NK-92 (cell line): ENCODE data around the gene CTXND1.
"Not testable (repeated sequence)": the region's sequence is repeated elsewhere in the genome, so short reads cannot be mapped to it uniquely, and the experiment has no call there.

Experiments
- DNase-seq: peaks from one replicate; lab custom pipeline; 2025; ENCODE audit not compliant: unreplicated experiment; lab: John Stamatoyannopoulos, UW

Gene CTXND1

DNA sequence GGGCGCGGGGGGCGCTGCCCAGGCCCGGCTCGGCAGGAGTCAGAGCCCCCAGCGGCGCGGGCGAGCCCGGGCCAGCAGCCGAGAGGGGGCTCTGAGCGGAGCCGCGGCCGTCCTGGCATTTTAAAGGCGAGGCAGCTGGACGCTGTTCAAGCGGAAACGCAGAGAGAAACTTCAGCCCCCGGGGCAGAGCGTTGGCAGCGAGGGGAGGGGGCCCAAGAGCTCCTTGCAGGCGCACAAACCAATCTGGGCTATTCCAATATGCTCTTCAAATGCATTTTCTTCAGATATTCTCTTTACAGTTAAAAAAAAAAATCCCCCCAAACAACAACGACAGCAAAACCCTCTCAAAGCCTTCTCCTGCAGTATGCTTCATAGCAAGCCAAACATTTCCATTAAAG is at the start of gene CTXND1:
TSS of gene CTXND1 (minus strand) at position 93 of the 398 bp plus-strand sequence. CDS start 50,264 bp downstream, outside the sequence.
- DNase-seq = no peak

DNA sequence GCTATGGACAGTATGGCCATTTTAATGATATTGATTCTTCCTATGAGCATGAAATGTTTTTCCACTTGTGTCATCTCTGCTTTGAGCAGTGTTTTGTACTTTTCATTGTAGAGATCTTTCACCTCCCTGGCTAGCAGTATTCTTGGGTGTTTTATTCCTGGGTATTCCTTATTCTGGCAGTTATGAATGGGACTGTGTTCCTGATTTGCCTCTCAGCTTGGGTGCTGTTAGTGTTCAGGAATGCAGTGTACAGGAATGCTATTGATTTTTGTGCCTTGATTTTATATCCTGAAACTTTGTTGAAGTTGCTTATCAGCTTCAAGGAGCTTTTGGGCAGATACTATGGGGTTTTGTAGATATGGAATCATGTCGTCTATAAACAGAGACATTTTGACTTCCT is 49.5 kb upstream of the CTXND1 start:
- no peak for DNase-seq

DNA sequence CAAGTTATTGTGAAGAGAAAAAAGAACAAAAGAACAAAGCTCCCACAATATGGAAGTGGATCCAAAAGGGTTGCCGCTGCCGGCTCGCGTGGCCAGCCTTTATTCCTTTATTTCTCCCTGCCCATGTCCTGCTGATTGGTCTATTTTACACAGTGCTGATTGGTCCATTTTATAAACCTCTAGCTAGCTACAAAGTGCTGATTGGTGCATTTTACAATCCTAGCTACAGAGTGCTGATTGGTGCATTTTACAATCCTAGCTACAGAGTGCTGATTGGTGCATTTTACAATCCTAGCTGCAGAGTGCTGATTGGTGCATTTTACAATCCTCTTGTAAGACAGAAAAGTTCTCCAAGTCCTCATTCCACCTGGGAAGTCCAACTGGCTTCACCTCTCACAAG is 43.8 kb upstream of the CTXND1 start:
- DNase-seq = not testable (repeated sequence)

DNA sequence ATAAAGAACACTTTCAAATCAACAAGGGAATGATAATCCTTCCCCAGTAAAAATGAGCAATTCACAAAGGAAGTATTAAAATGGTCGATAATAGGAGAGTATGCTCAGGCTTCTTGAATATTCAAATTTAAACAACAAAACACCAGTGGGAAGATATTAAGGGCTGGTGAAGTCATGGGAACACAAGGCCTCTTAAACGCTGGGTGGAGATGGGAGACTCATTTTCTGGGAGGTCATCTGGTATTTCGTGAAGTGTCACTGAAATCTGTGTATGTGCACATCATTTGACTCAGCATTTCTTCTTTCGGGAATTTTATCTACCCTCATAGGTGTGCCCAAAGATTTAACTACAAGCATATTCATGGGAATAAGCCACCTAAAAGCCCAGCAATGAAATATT is 40.1 kb upstream of the CTXND1 start:
- DNase-seq = no peak

DNA sequence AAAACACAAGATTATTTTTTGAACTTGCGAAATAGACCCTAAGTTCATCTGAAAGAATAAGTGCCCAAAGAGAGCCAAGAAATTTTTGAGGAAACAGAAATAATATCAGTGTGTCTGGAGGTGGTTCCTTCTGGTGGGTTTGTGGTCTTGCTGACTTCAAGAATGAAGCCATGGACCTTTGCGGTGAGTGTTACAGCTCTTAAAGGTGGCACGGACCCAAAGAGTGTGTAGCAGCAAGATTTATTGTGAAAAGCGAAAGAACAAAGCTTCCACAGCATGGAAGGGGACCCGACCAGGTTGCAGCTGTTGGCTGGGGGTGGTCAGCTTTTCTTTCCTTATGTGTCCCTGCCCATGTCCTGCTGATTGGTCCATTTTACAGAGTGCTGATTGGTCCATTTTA is 38.9 kb upstream of the CTXND1 start:
- DNase-seq = not testable (repeated sequence)

DNA sequence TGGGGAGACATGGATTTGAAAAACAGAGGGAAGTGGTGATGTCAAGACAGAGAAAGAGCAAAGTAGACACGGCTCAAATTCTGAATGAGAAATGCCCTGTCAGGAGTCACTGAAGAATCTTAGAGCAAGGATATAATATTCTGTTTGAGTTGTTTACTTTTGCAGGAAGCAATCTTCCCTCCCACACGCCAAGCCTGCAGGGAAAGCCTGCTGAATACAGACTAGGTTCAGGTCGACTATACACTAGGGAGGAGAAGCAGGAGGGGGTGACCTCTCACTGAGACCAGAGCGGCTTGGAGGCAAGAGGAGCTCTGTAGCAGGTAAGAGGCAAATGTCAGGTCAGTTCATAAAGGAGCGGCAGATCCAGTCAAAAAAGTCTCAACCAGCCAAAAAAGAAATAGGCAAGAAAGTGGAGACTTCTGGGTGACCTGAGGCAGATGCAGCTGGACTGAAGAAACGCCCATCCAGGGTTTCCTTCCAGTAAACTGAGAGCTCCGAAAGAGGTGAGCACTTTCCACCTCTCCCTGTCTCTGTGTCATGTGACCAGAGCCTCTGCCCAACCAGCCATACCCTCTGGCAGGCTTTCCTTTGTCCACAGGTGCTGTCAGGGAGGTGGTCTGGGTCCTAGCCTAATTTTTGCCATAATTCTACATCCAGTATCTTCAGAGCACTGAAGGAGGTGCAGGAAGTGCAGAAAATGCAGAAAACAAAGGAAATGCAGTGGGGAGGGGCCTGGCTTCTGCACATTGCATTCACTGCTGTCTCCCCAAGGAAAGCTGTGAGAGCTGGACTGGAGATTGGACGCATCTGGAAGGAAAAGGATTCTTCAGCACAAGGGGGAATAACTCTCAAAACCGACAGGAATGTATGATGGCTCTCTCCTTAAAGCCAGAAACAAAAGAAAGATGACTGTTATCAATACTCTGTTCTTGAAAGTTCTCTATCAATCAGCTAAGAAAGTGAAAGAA is 37.8 kb upstream of the CTXND1 start:
- DNase-seq = no peak

DNA sequence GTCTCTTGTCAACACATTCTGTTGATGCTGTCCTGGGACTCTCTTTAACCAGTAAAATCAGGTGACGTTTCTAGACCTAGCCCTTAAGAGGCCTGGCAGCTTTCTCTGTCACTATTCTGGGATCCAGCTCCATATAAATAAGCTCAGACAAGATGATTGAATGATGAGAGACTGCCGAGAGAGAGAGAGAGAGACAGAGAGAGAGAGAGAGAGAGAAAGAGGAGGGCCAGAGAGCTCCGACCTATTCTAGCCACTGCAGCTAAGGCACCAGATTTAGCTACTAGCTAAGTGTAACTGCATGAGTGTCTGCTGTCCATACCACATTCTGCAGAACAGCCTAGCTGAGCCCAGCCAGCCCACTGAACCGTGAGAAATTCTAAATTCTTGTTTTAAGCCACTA is 36.1 kb upstream of the CTXND1 start:
- no peak for DNase-seq

DNA sequence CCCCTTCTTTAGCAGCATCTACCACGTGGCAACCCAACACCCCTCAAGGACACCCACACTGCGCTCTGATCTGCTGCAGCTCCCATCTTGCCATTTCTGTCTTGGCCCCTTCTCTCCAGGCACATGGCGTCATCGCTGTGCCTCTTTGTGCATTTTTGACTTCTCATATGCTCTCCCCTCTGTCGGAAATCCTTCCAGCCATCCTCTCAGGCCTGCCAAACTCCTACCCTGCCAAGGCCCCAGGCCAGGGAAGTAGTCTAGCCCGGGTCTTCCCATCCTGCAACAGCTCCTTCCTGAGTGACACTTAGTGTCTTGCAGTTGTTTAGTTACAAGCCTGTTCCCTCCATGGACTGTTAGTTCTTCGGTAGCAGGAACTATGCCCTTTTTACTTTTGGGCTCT is 34.0 kb upstream of the CTXND1 start:
- DNase-seq = no peak

DNA sequence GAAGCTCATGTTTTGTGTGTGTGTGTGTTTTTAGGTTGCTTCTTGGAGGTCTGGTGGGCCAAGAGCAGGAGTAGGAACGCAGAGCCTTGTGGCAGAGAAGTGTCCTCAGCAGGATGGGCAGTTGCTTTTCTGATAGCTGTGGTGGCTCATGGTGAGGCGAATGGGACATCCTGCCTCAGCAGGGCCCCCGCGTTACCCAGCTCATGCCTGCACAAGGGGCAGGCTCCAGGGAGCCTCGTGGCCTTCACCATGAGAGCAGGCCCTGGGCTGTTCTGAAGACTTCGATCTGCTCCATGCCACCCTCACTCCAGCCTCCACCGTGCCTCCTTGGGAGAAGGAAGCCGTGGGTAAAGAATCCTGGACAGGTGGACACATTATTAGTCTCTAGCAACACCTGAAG is 33.4 kb upstream of the CTXND1 start:
- DNase-seq = no peak

DNA sequence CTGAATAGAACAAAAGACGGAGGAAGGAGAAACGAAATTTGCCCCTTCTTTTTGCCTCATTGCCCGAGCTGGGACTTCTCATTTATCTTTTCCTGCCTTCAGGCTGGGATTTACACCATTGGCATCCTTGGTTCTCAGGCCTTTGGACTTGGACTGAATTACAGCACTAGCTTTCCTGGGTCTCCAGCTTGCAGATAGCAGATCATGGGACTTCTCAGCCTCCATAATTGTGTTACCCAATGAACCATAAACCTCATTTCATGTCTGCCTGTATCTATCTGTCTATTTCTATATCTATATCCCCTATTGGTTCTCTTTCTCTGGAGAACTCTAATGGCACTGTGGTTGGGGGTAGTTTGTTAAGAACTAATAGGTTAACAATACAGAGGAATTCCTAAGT is 31.5 kb upstream of the CTXND1 start:
- DNase-seq = no peak

DNA sequence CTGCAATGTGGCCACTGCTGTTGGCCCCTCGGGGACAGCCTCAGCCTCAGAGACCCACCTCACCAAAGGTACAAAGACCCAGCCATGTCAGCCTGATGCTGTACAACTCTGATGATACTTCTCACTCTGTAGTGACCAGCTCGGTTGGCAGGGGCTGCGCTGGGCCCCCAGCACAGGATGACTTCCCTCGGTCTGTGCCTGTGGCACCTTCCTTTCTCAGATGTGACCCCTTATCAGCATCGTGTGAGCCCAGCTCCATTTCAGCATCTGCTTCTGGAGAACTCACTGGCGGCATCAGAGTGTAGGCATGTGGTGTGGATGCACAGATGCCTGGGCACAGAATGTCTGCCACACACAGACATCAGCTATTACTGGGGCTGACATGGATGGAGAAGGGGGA is 25.1 kb upstream of the CTXND1 start:
- no peak for DNase-seq

DNA sequence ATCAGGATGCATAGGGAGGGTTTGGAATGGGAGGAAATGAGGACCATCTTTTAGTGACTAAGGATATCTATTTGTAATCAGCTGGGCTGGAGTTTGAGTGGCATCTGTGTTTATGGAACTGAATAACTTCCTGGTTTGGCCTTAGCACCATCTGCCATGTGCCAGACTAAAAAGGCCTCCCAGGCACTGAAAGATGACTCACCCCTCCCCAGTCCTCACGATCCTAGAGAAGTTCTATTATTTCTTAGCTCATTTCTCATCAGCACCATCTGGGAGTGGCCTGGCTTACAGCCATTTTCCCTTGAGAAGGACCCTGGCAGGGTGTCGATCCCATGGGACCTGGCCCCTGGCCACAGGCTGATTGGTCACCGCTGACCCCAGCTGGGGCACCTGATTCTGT is 23.9 kb upstream of the CTXND1 start:
- no peak for DNase-seq

DNA sequence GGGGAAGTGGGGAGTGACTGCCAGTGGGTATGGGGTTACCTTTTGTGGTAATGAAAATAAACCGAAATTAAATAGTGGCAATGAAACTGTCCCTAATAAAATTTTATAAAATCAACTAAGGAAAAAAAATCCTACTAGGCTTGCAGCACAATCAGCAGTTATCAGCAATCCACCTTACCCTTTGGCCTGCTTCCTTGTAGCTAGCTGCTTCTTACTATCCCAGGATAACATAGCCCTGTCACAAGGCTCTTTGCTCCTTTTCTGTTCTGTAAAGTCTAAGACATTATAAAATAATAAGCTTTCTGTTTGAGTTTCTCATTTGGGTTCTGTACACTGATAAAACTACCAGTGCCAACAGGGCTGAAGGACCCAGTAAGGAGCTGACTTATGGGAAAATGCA is 23.0 kb upstream of the CTXND1 start:
- DNase-seq = no peak

DNA sequence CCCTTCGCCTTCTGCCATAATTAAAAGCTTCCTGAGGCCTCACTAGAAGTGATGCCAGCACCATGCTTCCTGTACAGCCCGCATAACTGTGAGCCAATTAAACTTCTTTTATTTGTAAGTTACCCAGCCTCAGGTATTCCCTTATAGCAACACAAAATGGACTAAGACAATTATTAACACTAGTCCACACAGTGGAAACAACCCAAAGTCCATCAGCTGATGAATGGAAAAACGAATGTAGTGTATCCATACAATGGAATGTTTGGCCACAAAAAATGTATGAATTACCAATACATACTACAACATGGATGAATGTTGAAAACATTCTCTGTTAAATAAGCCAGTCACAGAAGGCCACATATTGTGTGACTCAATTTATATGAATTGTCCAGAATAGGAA is 22.5 kb upstream of the CTXND1 start:
- DNase-seq = no peak

DNA sequence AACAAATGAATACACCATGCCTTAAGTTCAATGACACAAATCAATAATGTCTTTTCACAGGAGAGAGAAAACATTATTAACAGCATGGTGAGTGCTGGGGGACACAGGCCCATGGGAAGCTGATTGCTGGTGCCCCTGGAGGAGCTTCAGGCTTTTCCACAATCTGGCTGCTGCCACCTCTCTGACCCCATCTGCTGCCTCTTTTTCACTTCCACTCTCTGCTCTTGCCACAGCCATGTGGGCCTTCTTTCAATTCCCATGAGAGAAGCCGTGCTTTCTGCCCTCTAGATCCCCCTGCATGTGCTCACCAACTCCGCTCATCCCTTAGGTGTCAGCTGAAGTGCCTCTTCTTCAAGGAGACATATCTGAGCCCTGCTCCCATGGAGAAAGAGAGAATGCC is 21.0 kb upstream of the CTXND1 start:
- DNase-seq = no peak

DNA sequence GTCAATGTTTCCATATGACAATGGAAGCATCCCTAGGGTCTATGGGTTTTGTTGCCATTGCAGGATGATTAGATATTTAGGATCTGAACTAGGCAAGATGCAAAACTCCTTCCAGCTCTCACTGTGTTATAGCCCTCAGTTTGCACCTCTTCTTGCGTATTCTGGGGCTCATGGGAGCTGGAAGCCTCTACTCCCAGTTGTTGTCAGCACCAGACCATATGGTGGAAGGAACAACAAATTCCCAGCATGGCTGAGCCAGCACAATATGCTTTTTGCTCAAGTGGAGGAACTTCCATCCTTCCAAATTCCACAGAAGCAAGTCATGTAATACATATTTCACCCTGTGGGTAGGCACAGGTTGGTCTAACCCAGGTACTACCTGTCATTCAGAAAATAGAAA is 18.5 kb upstream of the CTXND1 start:
- DNase-seq = no peak

DNA sequence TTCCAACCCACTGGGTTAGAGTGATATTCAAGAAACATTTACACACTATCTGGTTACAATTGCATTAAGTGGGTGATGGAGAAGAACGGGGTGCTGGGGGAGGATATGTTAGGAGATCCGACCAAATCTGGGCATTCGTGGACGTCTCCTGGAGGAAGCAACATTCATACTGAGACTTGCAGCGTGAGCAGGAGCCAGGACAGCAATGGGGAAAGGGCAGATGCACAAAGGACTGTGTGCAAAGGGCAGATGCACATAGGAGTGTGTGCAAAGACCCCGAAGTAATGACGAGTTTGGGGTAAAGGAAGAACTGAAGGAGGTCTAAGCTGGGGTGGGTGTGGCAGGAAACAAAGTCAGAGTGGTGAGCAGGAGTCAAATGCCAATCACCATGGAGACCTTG is 16.1 kb upstream of the CTXND1 start:
- no peak for DNase-seq

DNA sequence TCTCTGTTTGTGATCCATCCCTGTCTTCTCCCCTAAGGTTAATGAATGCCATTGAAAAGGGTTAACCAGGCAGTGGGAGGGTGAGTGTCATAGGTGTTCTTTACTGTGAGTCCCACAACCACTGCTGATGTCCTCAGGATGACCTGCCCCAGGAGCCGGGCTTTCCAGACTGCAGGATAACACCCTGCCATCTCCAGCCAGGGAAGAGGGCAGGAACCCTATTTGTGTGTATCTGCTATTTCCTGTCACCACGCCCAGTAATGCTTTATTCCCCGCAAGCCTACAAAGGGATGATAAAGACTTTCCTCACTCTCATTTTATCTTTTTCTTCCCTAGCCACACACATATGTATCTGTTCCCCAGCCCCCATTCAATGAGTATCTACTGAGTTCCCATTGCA is 15.6 kb upstream of the CTXND1 start:
- DNase-seq = no peak

DNA sequence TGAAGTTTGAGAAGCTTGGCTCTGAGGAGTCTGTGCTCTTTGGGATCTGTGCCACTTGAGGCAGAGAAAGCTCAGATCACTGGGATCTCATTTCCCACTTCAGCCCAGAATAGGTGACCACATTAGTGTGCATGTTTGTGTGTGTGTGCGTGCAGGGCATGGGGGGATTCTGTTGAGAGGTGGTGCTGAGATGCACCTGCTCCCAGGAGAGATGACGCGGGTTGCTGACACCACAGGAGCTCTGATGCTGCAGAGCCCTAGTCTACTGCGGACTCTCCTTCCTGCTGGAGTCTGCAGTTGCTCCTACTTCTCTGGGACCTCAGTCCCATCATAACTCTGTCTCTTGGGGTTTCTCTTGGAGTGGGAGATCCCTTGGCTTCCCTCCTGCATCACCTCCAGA is 14.7 kb upstream of the CTXND1 start:
- no peak for DNase-seq

DNA sequence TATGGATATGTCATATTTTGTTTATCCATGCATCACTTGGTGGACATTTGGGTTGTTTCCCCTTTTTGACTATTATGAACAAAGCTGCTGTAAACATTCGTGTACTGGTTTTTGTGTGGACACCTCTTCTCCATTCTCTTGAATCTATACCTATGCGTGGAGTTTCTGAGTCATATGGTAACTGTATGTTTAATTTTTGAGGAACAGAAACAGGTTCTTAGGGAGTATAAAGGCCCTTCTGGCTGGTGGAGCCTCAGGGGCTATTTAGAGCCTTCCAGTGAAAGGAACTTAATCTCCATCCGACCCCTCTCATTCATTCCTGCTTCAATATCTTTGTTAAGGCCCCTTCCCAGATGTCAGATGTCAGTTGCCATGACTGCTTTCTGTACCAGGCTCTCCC is 14.1 kb upstream of the CTXND1 start:
- no peak for DNase-seq

DNA sequence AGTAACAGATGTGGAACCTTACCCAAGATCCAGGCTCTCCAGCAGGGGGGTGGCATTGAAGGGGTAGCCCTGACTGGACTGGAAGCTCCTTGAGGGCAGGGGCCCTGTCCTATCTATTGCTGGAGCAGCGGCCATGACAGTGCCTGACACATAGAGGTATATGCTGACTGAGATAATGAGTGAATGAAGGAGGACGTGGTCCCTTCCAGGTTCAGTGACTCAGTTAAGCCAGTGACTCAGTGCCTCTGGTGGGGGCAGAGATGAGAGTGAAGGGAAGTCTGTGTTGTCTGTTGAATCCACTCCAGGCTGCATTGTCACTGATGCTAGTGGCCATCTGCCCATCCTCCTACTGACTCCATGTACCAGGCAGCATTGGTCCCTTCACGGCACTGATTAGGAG is 13.0 kb upstream of the CTXND1 start:
- DNase-seq = no peak

DNA sequence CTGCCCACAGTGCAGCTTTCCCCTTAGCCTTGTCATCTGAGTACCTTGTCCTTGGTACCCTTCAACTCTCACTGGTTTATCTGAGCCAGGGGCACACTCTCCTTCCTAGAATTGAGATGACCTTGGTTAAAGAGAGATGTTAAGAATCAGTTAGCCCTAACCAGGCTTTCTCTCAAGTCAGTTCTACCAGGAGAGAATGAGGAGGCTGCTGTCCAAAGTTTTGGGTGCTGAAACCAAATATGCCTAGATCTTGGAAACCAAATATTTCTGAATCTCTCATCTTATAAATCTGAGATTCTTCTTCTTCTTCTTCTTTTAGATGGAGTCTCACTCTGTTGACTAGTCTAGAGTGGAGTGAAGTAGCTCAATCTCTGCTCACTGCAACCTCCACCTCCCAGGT is 12.0 kb upstream of the CTXND1 start:
- DNase-seq = no peak

DNA sequence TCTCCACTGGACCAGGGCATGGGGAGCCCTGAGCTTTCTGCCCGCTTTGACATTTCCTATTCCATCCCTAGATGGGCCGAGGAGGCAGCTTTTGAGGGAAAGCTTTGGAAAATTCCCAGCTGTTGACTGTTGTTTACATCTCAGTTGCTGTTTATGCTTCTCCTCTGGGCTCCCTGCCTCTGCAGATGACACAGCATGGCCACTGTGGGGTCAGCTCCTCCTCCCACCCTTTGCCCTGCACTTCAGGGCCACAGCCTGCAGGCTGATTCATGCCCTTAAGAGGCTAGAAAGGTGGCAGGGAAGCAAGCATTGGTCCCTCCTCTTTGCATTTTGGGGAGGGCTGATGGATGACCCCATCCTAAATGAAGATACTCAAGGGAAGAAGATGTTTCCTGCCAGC is 8.5 kb upstream of the CTXND1 start:
- no peak for DNase-seq
